Neural cell (in vitro differentiated cells): ENCODE measurements around the gene TFPI. TPM values are rescaled to one million over a fixed set of nuclear protein-coding genes. Genes with fewer than 3 reads are reported as not detected.

Experiments
- H2AFZ ChIP-seq: fragments of 200-600, 300-800 bp; sonication (generic), shearing (Covaris generic); 2 replicates; pipeline ENCODE4 v1.6.0; 2014; ENCODE audit warnings: low read depth, mild to moderate bottlenecking, antibody characterized with exemption, low read length, moderate library complexity
- H3F3A ChIP-seq: fragments of 200-600 bp; shearing (Covaris generic); 2 replicates; pipeline ENCODE4 v1.6.1; 2016; ENCODE audit warnings: mild to moderate bottlenecking, moderate library complexity, mixed read lengths, antibody characterized with exemption, low read length; ENCODE audit not compliant: insufficient read depth, poor library complexity, severe bottlenecking
- H3K27ac ChIP-seq: fragments of 200-600, 300-800 bp; sonication (generic), shearing (Covaris generic); 2 replicates; pipeline ENCODE4 v1.5.1; 2014; ENCODE audit warnings: mild to moderate bottlenecking, low read length, moderate library complexity
- H3K27me3 ChIP-seq: fragments of 300-800, 200-600 bp; sonication (generic), shearing (Covaris generic); 2 replicates; pipeline ENCODE4 v1.6.0; 2014; ENCODE audit warnings: mild to moderate bottlenecking, low read depth, low read length, moderate library complexity; ENCODE audit not compliant: insufficient read depth
- H3K36me3 ChIP-seq: fragments of 300-800, 200-600 bp; sonication (generic), shearing (Covaris generic); 2 replicates; pipeline ENCODE4 v1.5.1; 2014; ENCODE audit warnings: mild to moderate bottlenecking, antibody characterized with exemption, low read length, moderate library complexity; ENCODE audit not compliant: insufficient read depth
- H3K4me2 ChIP-seq: fragments of 300-800, 200-600 bp; sonication (generic), shearing (Covaris generic); 2 replicates; pipeline ENCODE4 v1.6.0; 2014; ENCODE audit warnings: mild to moderate bottlenecking, low read length
- H3K4me3 ChIP-seq: fragments of 300-800, 200-600 bp; sonication (generic), shearing (Covaris generic); 2 replicates; pipeline ENCODE4 v1.5.1; 2014; ENCODE audit warnings: mild to moderate bottlenecking, low read length, moderate library complexity
- H3K79me2 ChIP-seq: fragments of 200-600 bp; shearing (Covaris generic); replicated peaks from 2 replicates; pipeline ENCODE4 v1.6.0; 2014; ENCODE audit warnings: mild to moderate bottlenecking, low read length, moderate library complexity; ENCODE audit not compliant: insufficient read depth
- H3K9ac ChIP-seq: fragments of 300-800, 200-600 bp; sonication (generic), shearing (Covaris generic); 2 replicates; pipeline ENCODE4 v1.6.1; 2016; ENCODE audit warnings: mild to moderate bottlenecking, low read length, mixed read lengths
- H3K9me2 ChIP-seq: fragments of 200-600 bp; shearing (Covaris generic); 2 replicates; pipeline ENCODE4 v1.6.1; 2016; ENCODE audit warnings: mild to moderate bottlenecking, low read length, mixed read lengths; ENCODE audit not compliant: insufficient read depth
- H3K9me3 ChIP-seq: fragments of 200-600, 300-800 bp; sonication (generic), shearing (Covaris generic); 2 replicates; pipeline ENCODE4 v1.6.1; 2016; ENCODE audit warnings: mild to moderate bottlenecking, mixed run types, low read length, moderate library complexity, mixed read lengths
- H4K20me1 ChIP-seq: fragments of 200-600 bp; shearing (Covaris generic); 2 replicates; pipeline ENCODE4 v1.6.1; 2016; ENCODE audit warnings: mild to moderate bottlenecking, mixed run types; ENCODE audit not compliant: insufficient read depth
- EP300 ChIP-seq: fragments of 450-650 bp; conservative IDR thresholded peaks from 2 replicates; pipeline ENCODE4 v1.6.1; 2014; ENCODE audit warnings: antibody characterized with exemption, mild to moderate bottlenecking, moderate library complexity; ENCODE audit not compliant: poor library complexity, severe bottlenecking
- EZH2 ChIP-seq: fragments of 200-600, 300-800 bp; shearing (Covaris generic), sonication (generic); IDR thresholded peaks from 2 replicates; pipeline ENCODE4 v1.6.1; 2014; ENCODE audit warnings: antibody characterized with exemption, low read length, borderline replicate concordance, mild to moderate bottlenecking; ENCODE audit not compliant: insufficient read depth, poor library complexity, severe bottlenecking
- MXI1 ChIP-seq: fragments of 450-650 bp; conservative IDR thresholded peaks from 2 replicates; pipeline ENCODE4 v1.6.1; 2014; ENCODE audit warnings: antibody characterized with exemption, mild to moderate bottlenecking; ENCODE audit not compliant: poor library complexity, severe bottlenecking
- POLR2AphosphoS5 ChIP-seq: IDR thresholded peaks from 2 replicates; pipeline ENCODE4 v1.6.1; 2012
- RAD21 ChIP-seq: fragments of 450-650 bp; conservative IDR thresholded peaks from 2 replicates; pipeline ENCODE4 v1.6.1; 2014; ENCODE audit warnings: antibody characterized with exemption, mild to moderate bottlenecking, moderate library complexity
- SMC3 ChIP-seq: fragments of 450-650 bp; conservative IDR thresholded peaks from 2 replicates; pipeline ENCODE4 v1.6.1; 2014; ENCODE audit warnings: antibody characterized with exemption, mild to moderate bottlenecking, moderate library complexity; ENCODE audit not compliant: poor library complexity
- TAF1 ChIP-seq: IDR thresholded peaks from 2 replicates; pipeline ENCODE4 v1.6.1; 2012; ENCODE audit warnings: low read depth
- polyA plus RNA-seq: library from polyadenylated mRNA; depleted of rRNA; stranded (reverse); fragments of >200 nt; gene quantifications from 2 replicates; pipeline ENCODE4 v1.2.3, GENCODE V29; 2014
- TF ChIP-seq, protein P1 (sequence below): IDR thresholded peaks from 2 replicates; pipeline ENCODE4 v1.6.1; 2012; ENCODE audit warnings: borderline replicate concordance
- TF ChIP-seq, protein P2 (sequence below): fragments of 450-650 bp; IDR thresholded peaks from 2 replicates; pipeline ENCODE4 v1.5.1; 2014; ENCODE audit warnings: antibody characterized with exemption, mild to moderate bottlenecking, moderate library complexity; ENCODE audit not compliant: poor library complexity, severe bottlenecking

The TFPI gene
- polyA plus RNA-seq, 1 donor from 2014 or later, result 0.51 TPM

DNA sequence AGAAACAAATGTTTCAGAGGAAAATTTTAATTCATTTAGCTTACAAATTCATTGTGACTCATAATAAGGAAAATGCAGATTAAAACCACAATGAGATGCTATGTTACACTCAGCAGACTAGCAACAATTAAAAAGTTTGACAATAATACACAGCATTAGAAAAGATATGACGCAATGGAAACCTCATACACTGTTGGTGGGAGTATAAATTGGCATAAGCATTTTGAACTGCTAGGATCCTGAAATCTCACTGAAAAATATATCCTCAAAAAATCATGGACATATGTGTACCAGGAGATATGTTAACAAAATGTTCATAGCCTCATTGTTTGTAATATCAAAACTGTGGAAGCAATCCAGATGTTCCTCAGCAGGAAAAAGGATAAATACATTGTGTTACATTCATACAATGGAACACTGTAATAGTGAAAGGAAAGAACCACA lies 119.9 kb downstream of the TFPI start:
- H3K36me3 ChIP-seq, result no peaks in the 10 kb centered on the region
- no peaks in the 10 kb centered on the region for H3K27me3 ChIP-seq
- no peaks in the 10 kb centered on the region for H3K9me2 ChIP-seq
- no peaks in the 10 kb centered on the region for H3K79me2 ChIP-seq
- no peak overlapping the region for H3K4me2 ChIP-seq
- H3K27ac ChIP-seq, result no peak overlapping the region
- no peak overlapping the region for H3K9ac ChIP-seq
- TF ChIP-seq POLR2AphosphoS5 (no peak), SMC3 (no peak), EP300 (no peak)
- TF ChIP-seq, protein P1, sequence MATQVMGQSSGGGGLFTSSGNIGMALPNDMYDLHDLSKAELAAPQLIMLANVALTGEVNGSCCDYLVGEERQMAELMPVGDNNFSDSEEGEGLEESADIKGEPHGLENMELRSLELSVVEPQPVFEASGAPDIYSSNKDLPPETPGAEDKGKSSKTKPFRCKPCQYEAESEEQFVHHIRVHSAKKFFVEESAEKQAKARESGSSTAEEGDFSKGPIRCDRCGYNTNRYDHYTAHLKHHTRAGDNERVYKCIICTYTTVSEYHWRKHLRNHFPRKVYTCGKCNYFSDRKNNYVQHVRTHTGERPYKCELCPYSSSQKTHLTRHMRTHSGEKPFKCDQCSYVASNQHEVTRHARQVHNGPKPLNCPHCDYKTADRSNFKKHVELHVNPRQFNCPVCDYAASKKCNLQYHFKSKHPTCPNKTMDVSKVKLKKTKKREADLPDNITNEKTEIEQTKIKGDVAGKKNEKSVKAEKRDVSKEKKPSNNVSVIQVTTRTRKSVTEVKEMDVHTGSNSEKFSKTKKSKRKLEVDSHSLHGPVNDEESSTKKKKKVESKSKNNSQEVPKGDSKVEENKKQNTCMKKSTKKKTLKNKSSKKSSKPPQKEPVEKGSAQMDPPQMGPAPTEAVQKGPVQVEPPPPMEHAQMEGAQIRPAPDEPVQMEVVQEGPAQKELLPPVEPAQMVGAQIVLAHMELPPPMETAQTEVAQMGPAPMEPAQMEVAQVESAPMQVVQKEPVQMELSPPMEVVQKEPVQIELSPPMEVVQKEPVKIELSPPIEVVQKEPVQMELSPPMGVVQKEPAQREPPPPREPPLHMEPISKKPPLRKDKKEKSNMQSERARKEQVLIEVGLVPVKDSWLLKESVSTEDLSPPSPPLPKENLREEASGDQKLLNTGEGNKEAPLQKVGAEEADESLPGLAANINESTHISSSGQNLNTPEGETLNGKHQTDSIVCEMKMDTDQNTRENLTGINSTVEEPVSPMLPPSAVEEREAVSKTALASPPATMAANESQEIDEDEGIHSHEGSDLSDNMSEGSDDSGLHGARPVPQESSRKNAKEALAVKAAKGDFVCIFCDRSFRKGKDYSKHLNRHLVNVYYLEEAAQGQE, result no peak
- TF ChIP-seq, protein P2, sequence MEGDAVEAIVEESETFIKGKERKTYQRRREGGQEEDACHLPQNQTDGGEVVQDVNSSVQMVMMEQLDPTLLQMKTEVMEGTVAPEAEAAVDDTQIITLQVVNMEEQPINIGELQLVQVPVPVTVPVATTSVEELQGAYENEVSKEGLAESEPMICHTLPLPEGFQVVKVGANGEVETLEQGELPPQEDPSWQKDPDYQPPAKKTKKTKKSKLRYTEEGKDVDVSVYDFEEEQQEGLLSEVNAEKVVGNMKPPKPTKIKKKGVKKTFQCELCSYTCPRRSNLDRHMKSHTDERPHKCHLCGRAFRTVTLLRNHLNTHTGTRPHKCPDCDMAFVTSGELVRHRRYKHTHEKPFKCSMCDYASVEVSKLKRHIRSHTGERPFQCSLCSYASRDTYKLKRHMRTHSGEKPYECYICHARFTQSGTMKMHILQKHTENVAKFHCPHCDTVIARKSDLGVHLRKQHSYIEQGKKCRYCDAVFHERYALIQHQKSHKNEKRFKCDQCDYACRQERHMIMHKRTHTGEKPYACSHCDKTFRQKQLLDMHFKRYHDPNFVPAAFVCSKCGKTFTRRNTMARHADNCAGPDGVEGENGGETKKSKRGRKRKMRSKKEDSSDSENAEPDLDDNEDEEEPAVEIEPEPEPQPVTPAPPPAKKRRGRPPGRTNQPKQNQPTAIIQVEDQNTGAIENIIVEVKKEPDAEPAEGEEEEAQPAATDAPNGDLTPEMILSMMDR, result no peak
- no peaks in the 10 kb centered on the region for H4K20me1 ChIP-seq
- H3K9me3 ChIP-seq, result no peaks in the 10 kb centered on the region
- no peak overlapping the region for H3K4me3 ChIP-seq
- H3F3A ChIP-seq, result no peaks in the 10 kb centered on the region
- no peak overlapping the region for H2AFZ ChIP-seq

DNA sequence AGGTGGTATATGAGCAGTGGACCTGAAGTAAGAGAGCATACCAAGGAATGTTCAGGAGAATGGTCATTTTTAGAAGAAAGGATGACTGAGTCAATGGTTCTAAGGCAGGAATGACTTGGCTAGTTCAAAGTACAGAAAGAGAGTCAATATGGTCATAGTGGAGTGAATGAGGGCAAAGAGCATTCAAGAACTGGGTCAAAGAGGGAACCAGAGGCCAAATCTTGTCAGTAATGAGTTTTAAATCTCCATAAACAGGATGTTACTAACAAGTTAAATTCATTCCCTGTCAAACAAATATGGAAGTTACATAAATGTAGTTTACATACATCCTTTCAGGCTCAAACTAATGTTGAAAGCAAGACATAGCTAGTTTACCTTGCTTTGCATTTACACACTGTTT lies 122.3 kb downstream of the TFPI start:
- no peak overlapping the region for H3K27ac ChIP-seq
- no peaks in the 10 kb centered on the region for H3K36me3 ChIP-seq
- no peak overlapping the region for H3K4me2 ChIP-seq
- TF ChIP-seq TAF1 (no peak), SMC3 (no peak), POLR2AphosphoS5 (no peak), RAD21 (no peak), EP300 (no peak), MXI1 (no peak), EZH2 (no peak)
- TF ChIP-seq, protein P2, result no peak
- TF ChIP-seq, protein P1, result no peak
- no peaks in the 10 kb centered on the region for H4K20me1 ChIP-seq
- no peaks in the 10 kb centered on the region for H3F3A ChIP-seq
- no peaks in the 10 kb centered on the region for H3K79me2 ChIP-seq
- no peak overlapping the region for H3K9ac ChIP-seq
- no peak overlapping the region for H2AFZ ChIP-seq
- no peaks in the 10 kb centered on the region for H3K27me3 ChIP-seq
- no peaks in the 10 kb centered on the region for H3K9me3 ChIP-seq
- no peaks in the 10 kb centered on the region for H3K9me2 ChIP-seq
- no peak overlapping the region for H3K4me3 ChIP-seq
